ENCODE results near the gene EEFSEC. TPM values are rescaled to one million over a fixed set of nuclear protein-coding genes. Genes with fewer than 3 reads are reported as not detected.

EEFSEC gene
- total RNA-seq, 1 experiment from 2014 or later = 21.3 TPM

GRCh38 chr3:128237348-128238183 lies 84.3 kb downstream of the EEFSEC start:
- no peak overlapping the region for H2AFZ ChIP-seq
- H3K27ac ChIP-seq = peak overlapping the region; percentile 52
- no peaks in the 10 kb centered on the region for H3K36me3 ChIP-seq (ENCODE audit: low read depth)
- H3K4me2 ChIP-seq = peak overlapping the region; percentile 34
- no peaks in the 10 kb centered on the region for H3K9me2 ChIP-seq (ENCODE audit: insufficient read depth)
- no peaks in the 10 kb centered on the region for H3K9me3 ChIP-seq (ENCODE audit: insufficient read depth, low read depth)
- TF ChIP-seq CTCF (conservative IDR thresholded peaks at IDR 0.05) = no peak
- no peak for TF ChIP-seq EZH2 (IDR thresholded peaks at IDR 0.05; ENCODE audit: low read depth)
- ChIA-PET POLR2A (ENCODE audit: unreplicated experiment) (no interaction called here), CTCF (no interaction called here)
- DNase-seq = peak; percentile 28 to 78
- no peaks in the 10 kb centered on the region for H3K27me3 ChIP-seq (ENCODE audit: insufficient read depth, low read depth)
- peaks cover 5% of the 10 kb centered on the region for H3K79me2 ChIP-seq (ENCODE audit: low read depth)
- H4K20me1 ChIP-seq (ENCODE audit: insufficient read depth) = no peaks in the 10 kb centered on the region; the same call in 1 of the 2 replicates
- H3F3A ChIP-seq (ENCODE audit: insufficient read depth, low read depth) = peaks cover 23% of the 10 kb centered on the region
- H3K4me1 ChIP-seq (replicated peaks; ENCODE audit: insufficient read depth) = peaks cover 39% of the 10 kb centered on the region
- H3K4me3 ChIP-seq = no peak overlapping the region
- BruUV-seq (replicated peaks) = no TSS peak
- intact Hi-C loops (cut with micrococcal nuclease; ENCODE audit: unreplicated experiment) = no loop called here

GRCh38 chr3:128238184-128238489 lies 84.9 kb downstream of the EEFSEC start:
- DNase-seq = peak in 1 of 2 experiments; percentile 60

GRCh38 chr3:128239304-128239703 lies 86.0 kb downstream of the EEFSEC start:
- Histone ChIP-seq H3K79me2 (ENCODE audit: low read depth) (peaks cover 5% of the 10 kb centered on the region), H3K36me3 (ENCODE audit: low read depth) (no peaks in the 10 kb centered on the region), H4K20me1 (ENCODE audit: insufficient read depth) (no peaks in the 10 kb centered on the region; the same call in 1 of the 2 replicates), H3K27me3 (ENCODE audit: insufficient read depth, low read depth) (no peaks in the 10 kb centered on the region), H3K27ac (no peak overlapping the region), H3K4me3 (no peak overlapping the region), H3K9me3 (ENCODE audit: insufficient read depth, low read depth) (no peaks in the 10 kb centered on the region), H3F3A (ENCODE audit: insufficient read depth, low read depth) (peaks cover 23% of the 10 kb centered on the region), H3K4me1 (replicated peaks; ENCODE audit: insufficient read depth) (peaks cover 39% of the 10 kb centered on the region), H3K9me2 (ENCODE audit: insufficient read depth) (no peaks in the 10 kb centered on the region), H2AFZ (no peak overlapping the region), H3K4me2 (no peak overlapping the region)
- POLR2A ChIA-PET (ENCODE audit: unreplicated experiment) = no interaction called here
- CTCF ChIA-PET = no interaction called here
- intact Hi-C loops (cut with micrococcal nuclease; ENCODE audit: unreplicated experiment) = no loop called here
- TF ChIP-seq EZH2 (IDR thresholded peaks at IDR 0.05; ENCODE audit: low read depth) = no peak
- TF ChIP-seq CTCF (conservative IDR thresholded peaks at IDR 0.05) = no peak
- BruUV-seq (replicated peaks) = no TSS peak
- DNase-seq = no peak

More at GRCh38 chr3:128238184-128238489, 84.9 kb downstream of the EEFSEC start:
- H3K27me3 ChIP-seq (ENCODE audit: insufficient read depth, low read depth) = no peaks in the 10 kb centered on the region
- ChIA-PET CTCF (no interaction called here), POLR2A (ENCODE audit: unreplicated experiment) (interaction anchor here (0.7 kb wide), 1 partner anchor 14 kb away, joined by 5 read pairs; no protein-coding TSS in a partner anchor)
- H3K9me3 ChIP-seq (ENCODE audit: insufficient read depth, low read depth) = no peaks in the 10 kb centered on the region
- H3K4me2 ChIP-seq = peak overlapping the region; percentile 34
- H3K36me3 ChIP-seq (ENCODE audit: low read depth) = no peaks in the 10 kb centered on the region
- no TSS peak for BruUV-seq (replicated peaks)
- peak overlapping the region; percentile 52 for H3K27ac ChIP-seq
- peaks cover 39% of the 10 kb centered on the region for H3K4me1 ChIP-seq (replicated peaks; ENCODE audit: insufficient read depth)
- H3F3A ChIP-seq (ENCODE audit: insufficient read depth, low read depth) = peaks cover 23% of the 10 kb centered on the region
- H3K4me3 ChIP-seq = no peak overlapping the region
- H2AFZ ChIP-seq = no peak overlapping the region
- intact Hi-C loops (cut with micrococcal nuclease; ENCODE audit: unreplicated experiment) = no loop called here
- peaks cover 5% of the 10 kb centered on the region for H3K79me2 ChIP-seq (ENCODE audit: low read depth)
- no peaks in the 10 kb centered on the region for H3K9me2 ChIP-seq (ENCODE audit: insufficient read depth)
- TF ChIP-seq EZH2 (IDR thresholded peaks at IDR 0.05; ENCODE audit: low read depth) (no peak), CTCF (conservative IDR thresholded peaks at IDR 0.05) (no peak)
- H4K20me1 ChIP-seq (ENCODE audit: insufficient read depth) = no peaks in the 10 kb centered on the region; the same call in 1 of the 2 replicates
